Retina (tissue), 1 donor: ENCODE data around the gene SLC35F3.
"Not testable (repeated sequence)": the region's sequence is repeated elsewhere in the genome, so short reads cannot be mapped to it uniquely, and the experiment has no call there.

Experiments
- DNase-seq: peaks from one replicate; pipeline ENCODE4 v3.0.0-alpha.2; 2016

The SLC35F3 gene

GRCh38 chr1:234152344-234152743 is 247.9 kb downstream of the SLC35F3 start:
- DNase-seq, result not testable (repeated sequence)

- peak; percentile 43 for DNase-seq
Observed at GRCh38 chr1:234154320-234155251, 250.1 kb downstream of the SLC35F3 start.

DNA sequence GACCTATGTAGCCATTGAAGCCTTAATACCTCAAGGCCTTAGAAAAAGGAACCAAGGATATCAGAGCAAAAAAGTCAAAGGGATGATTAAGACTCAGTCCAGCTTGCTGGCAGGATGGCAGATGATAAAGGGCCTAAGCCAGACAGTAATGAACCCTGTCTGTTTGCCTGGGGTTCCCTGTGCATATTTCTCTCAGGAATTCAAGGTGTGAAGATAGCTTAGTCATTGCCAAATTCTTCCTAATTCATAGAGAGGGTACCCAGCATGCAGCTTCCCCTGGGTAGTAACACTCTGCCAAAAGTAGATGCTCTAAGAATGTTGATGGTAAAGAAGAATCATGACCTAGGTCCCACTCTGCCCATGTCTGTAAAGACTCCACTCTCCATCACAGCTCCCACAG is 258.2 kb downstream of the SLC35F3 start:
- DNase-seq, result no peak

GRCh38 chr1:234163267-234163919 is 258.9 kb downstream of the SLC35F3 start:
- no peak for DNase-seq

DNA sequence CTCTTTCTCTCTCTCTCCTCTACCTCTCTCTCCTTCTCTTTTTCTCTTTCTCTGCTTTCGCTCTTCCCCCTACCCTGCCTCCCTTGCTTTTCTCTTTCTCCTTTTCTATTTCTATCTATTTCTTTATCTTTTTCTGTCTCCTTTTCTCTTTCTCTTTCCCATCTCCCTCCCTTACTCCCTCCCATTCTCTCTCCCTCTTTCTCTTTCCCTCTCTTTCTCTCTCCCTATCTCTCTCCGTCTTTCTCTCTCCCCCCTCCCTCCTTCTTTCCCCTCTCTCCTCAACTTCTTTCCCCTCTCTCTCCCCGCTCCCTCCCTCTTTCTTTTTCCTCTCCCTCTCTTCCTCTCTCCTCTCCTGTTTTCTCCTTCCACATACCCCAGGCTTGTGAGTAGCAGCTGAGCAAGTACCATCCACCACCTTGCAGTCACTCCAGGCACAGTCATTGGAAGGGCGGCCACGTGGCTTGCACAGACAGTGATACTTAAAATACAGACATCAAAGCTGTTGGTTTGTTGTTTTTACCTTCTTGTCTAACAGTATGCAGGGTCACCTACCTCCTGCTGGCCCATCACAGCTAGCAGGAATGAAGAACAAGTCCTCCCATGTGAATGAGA is 259.7 kb downstream of the SLC35F3 start:
- DNase-seq, result no peak

- no peak for DNase-seq
Observed at GRCh38 chr1:234168061-234168724, 263.7 kb downstream of the SLC35F3 start.

DNA sequence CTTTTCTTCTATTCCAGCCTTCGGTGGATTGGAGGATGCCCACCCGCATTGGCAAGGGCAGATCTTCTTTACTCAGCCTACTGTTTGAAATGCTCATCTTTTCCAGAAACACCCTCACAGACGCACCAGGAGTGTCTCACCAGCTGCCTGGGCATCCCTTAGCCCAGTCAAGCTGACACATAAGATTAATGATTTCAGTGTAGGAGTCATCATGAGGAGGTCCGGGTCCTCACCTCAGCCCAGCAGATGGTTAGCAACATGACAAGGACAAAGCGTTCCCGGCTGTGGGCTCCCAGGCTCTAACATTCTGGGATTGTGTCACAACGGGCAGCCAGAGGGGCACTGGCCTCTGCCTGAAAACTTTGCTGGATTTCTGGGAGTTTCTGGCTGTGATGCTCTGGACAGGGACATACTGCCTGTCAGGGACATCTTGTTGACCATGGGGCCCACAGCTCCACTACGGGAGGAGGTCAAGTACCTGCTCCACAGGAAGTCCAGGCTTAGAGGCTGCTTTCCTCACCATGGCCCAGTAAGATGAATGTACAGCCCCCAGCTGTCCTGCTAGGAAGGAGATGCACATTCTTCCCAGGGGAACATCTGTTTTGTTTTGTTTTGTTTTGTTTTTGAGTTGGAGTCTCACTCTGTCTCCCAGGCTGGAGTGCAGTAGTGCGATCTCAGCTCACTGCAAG is 264.8 kb downstream of the SLC35F3 start:
- DNase-seq, result no peak

- no peak for DNase-seq
Observed at GRCh38 chr1:234170067-234170466, 265.6 kb downstream of the SLC35F3 start.

GRCh38 chr1:234170622-234171021 is 266.1 kb downstream of the SLC35F3 start:
- DNase-seq, result no peak

- DNase-seq, result no peak
Observed at GRCh38 chr1:234173968-234174367, 269.5 kb downstream of the SLC35F3 start.

- no peak for DNase-seq
Observed at GRCh38 chr1:234175363-234175762, 270.9 kb downstream of the SLC35F3 start.

GRCh38 chr1:234176000-234176399 is 271.5 kb downstream of the SLC35F3 start:
- no peak for DNase-seq

DNA sequence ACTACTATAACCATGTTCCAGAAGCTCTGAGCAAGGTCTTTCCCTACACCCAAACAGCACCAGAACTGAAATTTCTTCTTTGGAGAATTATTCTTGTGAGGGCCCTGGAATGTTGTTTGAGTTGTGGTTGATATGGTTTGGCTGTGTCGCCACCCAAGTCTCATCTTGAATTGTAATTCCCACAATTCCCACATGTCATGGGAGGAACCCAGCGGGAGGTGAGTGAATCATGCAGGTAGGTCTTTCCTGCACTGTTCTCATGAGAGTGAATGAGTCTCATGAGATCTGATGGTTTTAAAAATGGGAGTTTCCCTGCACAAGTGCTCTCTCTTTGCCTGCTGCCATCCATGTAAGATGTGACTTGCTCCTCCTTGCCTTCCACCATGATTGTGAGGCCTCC is 272.4 kb downstream of the SLC35F3 start:
- not testable (repeated sequence) for DNase-seq

GRCh38 chr1:234185438-234185837 is 281.0 kb downstream of the SLC35F3 start:
- no peak for DNase-seq

- DNase-seq, result no peak
Observed at GRCh38 chr1:234186037-234186688, 281.7 kb downstream of the SLC35F3 start.

GRCh38 chr1:234188454-234188792 is 283.9 kb downstream of the SLC35F3 start:
- DNase-seq, result no peak

DNA sequence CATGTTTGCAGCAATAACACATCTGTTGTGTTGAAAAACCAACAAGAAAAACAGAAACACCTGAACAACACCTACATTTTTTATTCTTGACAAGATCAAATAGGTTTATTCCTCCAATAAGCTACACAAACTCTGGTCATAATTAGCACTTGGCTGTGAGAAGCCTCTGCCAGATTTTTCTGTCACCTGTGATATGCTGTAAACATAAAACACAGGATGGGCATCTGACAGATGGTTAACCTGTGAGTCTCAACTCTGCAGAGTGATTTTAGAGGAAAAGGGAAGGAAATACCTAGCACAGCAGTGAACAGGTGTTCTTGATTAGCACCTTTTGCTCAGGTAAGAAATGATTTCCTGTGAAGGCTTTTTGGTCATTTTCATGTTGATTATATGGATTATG is 293.4 kb downstream of the SLC35F3 start:
- no peak for DNase-seq

GRCh38 chr1:234199476-234200127 is 295.1 kb downstream of the SLC35F3 start:
- no peak for DNase-seq

- no peak for DNase-seq
Observed at GRCh38 chr1:234200566-234200965, 296.1 kb downstream of the SLC35F3 start.

DNA sequence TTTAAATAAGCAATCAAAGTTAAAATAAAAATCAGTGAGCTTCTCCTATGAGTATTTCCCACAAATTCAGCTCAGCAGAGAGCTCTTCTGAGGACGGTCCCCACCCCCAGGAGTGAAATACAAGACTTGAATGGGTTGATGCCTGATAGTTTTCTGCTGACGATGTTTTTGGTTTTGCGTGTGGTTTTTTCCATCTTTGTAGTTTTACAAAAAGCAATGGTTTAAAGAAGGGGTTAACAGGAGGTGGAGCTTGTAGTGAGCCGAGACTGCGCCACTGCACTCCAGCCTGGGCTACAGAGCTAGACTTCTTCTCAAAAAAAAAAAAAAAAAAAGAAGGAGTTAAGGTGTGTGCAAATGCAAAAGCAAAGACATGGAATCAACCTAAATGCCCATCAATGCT is 297.1 kb downstream of the SLC35F3 start:
- DNase-seq, result no peak

GRCh38 chr1:234205966-234206365 is 301.5 kb downstream of the SLC35F3 start:
- no peak for DNase-seq
